ENCODE data around the gene PMF1.
A peak's percentile ranks its signal among the peaks of the same experiment; 100 is the strongest.

The PMF1 gene

DNA sequence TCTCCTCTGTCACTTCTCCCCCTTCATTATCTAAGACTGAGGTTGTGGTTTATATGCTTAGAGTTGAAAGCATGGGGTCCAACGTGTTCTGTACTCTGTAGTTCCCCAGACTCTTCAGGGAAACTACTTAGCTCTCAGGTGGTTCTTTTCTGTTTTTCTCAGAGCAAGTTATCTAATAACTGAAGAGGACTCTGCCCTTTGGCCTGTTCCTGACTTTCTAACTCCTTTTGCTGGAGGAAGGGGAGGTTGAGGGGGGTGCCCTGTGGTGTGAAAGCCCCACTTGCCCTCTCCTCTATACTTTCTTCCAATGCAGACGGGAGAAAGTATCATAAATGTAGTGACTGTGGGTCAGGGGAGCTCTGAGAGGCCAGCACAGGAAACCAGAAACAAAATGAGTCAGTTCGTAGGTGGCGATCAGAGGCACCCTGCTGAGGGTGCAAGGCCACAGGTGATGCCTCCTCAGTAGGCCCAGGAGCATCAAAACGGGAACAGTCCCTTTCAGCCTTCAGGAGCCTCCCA, 13.9 kb upstream of the PMF1 start:
- FAIRE-seq: no peak

DNA sequence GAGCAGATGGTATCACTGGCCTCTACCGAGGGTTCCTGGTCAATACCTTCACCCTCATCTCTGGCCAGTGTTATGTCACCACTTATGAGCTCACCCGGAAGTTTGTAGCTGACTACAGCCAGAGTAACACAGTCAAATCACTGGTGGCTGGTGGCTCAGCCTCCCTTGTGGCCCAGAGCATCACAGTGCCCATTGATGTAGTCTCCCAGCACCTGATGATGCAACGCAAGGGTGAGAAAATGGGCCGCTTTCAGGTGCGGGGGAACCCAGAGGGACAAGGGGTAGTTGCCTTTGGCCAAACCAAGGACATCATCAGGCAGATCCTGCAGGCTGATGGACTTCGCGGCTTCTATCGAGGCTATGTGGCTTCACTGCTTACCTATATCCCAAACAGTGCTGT, 12.8 kb upstream of the PMF1 start:
- FAIRE-seq: no peak

DNA sequence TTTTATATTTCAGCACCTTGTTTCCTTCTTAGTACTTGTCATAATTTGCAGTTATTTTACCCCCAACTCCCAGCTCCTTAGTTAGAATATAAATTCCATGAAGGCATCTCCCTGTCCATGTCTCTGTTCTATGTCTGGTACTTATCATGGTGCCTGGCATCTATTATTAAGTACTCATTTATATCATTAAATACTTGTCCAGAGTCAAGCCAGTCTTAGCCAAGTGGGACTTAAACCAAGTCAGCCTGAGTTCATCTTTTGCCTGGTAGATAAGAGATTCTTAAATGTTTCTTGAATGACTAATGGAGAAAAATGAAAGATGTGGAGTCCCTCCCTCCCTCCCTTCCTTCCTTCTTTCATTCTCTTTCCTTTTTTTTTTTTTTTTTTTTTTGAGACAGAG, 9.5 kb upstream of the PMF1 start:
- no peak for FAIRE-seq

DNA sequence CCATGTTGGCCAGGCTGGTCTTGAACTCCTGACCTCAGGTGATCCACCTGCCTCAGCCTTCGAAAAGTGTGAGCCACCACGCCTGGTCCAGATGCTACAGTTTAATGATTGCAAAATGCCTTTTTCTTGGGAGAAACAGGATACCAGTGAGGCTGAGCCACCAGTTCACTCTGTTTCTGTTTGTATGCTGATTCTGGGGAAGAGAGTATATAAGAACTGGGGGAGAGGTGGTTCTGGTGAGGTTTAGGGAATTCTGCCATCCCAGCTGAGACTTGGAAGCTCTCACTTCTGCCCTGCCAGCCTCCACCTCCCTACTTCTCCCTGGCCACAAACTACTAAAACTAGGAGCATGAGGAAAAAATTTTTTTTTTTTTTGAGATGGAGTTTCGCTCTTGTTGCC, 8.1 kb upstream of the PMF1 start:
- FAIRE-seq: no peak

DNA sequence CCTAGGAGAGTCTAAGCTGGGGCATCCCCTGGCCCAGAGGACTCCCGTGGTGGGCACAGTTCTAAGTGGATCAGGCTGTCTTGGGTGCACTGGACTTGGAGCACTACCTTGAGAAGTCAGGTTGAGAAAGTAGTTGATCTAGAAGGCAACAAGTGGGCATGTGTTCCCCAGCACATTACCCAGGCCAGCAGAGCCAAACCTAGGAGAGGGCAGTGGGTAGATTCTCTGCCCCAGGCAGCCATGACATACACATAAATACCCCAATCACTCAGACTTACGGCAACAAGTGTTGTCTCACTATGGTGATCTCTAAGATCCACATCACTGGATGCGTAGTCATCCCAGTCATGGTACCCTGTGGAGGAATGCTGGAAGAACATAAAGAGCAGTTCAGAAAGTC, 1.6 kb upstream of the PMF1 start:
- no peak for FAIRE-seq

DNA sequence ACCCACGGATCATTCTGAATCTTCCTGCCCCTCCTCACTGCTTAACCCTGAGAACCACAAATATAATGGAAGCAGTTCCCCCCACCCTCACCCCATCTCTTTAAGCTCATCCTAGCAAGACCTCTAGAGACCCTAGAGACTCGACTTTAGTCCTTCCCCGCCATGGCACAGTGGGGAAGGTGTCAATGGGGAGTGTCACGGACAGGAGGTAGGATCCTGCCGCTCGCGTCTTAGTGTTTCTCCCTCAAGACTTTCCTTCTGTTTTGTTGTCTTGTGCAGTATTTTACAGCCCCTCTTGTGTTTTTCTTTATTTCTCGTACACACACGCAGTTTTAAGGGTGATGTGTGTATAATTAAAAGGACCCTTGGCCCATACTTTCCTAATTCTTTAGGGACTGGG, 677 bp upstream of the PMF1 start:
- no peak for FAIRE-seq

DNA sequence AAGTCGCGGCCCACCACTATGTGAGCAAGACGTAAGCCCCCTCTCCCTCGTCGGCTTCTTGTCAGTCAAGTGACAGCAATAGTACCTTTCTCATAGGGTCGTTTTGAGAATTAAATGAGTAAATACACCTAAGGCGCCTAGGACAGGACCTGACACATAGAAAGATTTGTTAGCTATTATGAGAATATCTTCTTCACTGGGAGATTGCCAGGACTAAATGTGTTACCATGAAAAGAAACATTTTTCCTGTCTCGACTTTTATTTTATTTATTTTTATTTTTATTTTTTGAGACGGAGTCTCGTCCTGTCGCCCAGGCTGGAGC, 798 bp downstream of the PMF1 start:
- no peak for FAIRE-seq

DNA sequence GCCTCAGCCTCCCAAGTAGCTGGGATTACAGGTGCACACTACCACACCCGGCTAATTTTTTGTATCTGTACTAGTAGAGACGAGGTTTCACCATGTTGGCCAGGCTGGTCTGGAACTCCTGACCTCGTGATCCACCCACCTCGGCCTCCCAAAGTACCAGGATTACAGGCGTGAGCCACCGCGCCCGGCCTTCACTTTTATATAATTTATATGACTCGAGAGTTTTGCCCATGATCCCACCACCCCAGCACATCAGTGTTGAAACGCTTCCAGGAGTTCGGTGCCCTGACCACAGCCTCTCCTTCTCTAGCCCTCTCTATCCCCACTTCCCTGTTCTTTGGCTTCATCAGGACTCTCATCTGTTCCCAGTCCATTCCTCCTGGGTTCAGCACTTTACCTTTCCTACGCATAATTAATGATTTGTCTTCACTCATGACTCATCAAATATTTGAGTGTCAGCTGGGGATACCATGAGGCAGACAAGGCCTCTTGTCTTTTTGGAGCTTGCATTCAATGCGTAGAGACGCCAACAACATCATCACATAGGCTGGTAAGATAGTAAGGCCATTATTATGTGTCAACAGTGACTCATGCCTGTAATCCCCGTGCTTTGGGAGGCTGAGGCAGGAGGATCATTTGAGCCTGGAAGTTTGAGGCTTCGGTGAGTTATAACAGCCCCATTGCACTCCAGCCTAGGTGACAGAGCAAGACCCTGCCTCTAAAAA, 1.4 kb downstream of the PMF1 start:
- FAIRE-seq: no peak

DNA sequence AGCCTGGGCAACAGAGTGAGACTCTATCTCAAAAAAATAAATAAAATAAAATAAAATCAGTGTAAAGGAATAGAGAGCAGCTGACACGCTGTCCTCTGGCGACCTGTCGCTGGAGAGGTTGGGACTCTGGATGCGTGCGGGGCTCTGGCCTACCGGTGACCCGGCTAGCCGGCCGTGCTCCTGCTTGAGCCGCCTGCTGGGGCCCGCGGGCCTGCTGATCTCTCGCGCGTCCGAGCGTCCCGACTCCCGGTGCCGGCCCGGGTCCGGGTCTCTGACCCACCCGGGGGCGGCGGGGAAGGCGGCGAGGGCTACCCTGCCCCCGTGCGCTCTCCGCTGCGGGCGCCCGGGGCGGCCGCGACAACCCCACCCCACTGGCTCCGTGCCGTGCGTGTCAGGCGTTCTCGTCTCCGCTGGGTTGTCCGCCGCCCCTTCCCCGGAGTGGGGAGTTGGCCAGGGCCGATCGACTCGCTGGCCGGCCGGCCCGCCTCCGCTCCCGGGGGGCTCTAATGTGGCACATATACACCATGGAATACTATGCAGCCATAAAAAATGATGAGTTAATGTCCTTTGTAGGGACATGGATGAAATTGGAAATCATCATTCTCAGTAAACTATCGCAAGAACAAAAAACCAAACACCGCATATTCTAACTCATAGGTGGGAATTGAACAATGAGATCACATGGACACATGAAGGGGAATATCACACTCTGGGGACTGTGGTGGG, 3.7 kb downstream of the PMF1 start:
- FAIRE-seq: peak; percentile 73

DNA sequence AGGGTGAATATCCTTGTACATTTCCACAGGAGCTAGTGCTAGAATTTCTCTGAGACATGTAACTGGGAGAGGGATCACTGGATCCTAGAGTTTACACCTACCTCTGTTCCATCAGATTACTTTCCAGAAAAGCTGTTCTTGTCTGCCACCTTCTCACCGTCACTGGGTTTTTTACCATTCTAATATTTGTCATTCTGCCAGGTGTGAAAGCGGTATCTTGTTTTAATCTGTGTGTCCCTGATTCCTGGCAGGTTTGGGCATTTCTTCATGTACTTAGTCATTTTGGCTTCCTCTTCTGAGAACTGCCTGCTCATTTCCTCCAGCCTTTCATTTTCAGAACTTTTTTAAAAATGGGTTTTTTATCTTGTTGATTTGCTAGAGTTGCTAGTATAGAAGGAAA, 5.1 kb downstream of the PMF1 start:
- FAIRE-seq: no peak

DNA sequence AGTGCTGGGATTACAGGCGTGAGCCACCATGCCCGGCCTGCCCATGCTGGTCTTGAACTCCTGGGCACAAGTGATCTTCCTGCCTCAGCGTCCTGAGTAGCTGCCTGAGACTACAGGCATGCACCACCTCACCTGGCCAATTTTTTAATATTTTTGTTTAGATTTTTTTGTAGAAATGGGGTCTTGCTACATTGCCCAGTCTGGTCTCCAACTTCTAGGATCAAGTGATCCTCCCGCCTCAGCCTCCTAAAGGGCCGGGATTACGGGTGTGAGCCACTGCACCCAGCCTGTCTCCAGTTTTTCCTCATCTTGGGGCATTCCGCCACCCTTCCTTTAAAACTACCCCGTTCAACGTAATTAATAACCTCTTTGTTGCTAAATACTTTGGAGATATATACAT, 7.4 kb downstream of the PMF1 start:
- FAIRE-seq: no peak

DNA sequence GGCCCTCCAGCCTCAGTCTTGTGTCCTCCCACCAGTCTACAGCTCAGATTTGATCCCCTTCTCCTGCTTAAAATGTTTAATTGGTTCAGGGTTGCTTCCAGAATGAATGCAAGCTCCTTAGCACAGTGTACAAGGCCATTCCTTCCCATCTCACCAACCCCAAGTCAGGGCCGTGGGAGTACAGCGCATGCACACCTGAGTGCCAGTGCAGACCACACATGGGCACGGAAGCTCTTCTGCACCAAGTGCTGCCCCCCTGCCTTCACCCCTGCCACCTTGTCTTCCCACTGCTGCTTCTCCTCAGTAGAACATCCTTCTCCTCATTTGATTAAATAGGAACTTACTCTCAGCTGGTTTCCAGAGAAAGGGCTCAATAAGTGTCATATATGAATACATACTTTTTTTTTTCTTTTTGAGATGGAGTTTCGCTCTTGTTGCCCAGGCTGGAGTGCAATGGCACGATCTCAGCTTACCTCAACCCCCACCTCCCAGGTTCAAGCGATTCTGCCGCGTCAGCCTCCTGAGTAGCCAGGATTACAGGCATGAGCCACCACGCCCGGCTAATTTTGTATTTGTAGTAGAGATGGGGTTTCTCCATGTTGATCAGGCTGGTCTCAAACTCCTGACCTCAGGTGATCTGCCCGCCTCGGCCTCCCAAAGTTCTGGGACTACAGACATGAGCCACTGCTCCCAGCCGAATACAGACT, 9.3 kb downstream of the PMF1 start:
- no peak for FAIRE-seq

DNA sequence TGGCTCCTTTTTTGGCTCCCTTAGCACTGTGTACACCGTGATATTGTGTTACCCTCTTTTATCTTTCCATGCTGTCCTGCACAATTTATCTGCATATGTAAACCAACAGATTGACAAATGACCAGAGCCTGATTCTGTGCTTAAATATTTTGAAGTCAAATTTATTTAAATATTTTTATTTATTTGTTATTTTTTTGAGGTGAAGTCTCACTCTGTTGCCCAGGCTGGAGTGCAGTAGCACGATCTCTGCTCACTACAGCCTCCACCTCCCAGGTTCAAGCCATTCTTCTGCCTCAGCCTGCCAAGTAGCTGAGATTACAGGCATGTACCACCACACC, 12.8 kb downstream of the PMF1 start:
- FAIRE-seq: no peak

DNA sequence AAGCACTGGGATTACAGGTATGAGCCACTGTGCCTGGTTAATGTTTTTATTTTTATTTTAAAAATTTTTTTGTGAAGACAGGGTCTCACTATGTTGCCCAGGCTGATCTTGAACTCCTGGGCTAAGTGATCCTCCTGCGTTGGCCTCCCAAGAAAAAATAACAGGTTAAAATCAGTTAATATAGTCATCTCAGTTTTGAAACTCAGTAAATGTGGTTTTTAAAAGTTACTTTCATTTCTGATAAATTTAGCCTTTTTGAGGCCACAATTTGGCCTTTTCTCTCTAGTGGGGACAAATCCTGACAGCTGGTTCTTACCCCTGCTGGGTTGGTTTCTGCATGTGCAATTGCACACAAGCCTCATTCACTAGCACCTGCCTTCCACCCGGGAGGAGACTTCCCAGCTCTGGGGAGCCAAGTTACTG, 13.3 kb downstream of the PMF1 start:
- no peak for FAIRE-seq

DNA sequence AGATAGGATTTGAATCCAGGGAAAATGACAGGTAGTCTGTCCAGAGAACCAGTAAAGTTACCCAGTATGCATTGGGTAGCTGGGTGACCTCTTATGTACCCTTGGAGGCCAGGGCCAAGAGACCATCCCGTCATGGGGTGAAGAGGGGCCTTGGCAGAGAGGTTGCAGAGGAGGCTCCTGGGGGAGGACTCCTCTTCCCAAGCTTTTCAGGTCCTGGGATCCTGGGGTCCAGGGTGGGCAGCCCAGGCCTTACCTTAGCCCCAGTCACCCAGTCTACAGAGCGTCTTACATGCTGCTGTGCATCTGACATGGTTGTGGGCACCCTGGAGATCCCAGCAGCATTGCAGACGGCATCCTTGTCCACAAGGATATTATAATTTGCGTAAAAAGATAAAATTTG, 14.0 kb downstream of the PMF1 start:
- no peak for FAIRE-seq

DNA sequence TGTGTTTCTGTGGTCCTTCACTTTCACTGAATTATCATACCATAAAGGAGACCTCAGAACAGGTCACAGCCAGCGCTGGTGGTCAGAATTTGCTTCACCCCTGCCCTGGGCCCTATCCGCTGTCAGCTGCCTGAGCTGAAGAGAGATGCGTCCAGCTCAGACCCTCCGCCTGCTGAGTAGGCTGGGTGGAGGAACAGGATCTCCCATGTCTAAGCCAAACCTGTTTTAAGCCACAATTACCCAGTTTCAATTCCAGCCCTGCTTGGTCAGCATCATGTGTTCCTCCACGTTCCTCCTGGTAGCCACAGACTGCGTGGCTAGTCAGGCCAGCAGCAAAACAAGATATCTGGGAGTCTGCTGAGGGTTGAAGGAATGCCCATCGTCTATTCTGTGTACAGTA, 15.7 kb downstream of the PMF1 start:
- FAIRE-seq: no peak

DNA sequence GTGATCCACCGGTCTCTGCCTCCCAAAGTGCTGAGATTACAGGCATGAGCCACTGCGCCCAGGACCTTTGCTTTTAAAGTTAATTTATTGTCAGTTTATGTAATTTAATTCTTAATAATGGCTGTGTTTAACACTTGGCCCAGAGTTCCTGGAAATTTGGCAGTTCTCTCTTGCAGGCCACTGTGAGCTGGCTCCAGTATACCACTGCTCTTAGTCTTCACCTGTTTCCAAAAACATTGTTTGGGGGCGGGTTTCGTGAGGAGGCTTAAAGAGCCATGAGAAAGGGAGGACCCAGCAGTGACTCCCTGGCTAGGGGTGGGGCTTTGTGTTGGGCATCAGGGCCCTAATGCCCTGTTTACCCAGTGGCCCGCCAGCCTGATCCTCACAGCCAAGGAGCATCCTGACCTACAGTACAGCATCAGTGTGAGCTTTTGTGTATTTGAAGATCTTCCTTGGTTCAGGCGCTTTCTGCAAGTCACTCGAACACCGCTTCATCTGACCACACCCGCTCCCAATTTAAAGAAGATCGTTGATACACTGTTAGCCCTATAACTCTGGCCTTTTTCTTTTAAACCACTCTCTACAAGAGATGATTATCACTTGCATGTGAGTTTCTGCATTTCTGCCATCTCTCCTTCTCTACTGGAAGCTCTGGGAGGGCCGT, 17.1 kb downstream of the PMF1 start:
- FAIRE-seq: no peak

DNA sequence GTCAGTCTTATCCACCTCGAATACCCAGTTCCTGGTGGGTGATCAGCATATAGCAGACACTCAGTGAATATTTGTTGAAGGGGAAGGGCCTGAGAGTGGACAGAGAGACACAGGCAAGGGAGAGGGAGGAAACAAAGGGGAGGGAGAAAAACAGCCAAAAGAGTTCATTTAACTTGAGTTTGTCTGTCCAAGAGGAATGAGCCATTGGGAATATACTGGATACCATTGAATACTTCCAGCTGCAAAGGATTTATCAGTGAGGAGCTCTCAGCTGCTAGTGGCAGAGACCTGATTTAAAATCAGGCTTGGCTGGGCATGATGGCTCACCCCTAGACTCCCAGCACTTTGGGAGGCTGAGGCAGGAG, 17.6 kb downstream of the PMF1 start:
- no peak for FAIRE-seq

DNA sequence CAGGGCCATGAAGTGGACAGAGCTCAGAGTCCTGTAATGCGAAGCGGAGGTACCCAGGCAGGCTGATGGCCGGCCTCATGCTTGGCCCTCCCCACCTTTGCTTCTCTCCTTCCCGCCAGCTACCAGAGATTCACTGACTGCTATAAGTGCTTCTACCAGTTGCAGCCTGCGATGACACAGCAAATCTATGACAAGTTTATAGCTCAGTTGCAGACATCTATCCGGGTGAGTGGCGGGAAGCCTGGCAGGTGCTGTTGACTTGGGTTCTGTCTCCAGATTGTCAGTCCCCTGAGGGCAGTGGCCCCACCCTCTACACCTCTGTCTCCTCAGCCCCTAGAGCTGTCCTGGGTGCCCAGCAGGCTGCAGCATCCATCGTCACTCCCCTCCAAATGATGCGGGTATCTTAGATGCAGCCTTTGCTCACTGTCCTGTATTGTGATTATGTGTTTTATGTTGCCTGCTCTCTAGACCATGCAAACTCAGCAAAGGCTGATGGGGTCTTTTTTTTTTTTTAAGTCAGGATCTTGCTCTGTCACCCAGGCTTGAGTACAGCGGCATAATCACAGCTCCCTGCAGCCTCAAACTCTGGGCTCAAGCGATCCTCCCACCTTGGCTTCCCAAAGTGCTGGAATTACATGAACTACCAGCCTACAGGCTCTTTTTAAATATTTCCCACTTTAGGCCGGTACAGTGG, 19.5 kb downstream of the PMF1 start:
- FAIRE-seq: no peak

DNA sequence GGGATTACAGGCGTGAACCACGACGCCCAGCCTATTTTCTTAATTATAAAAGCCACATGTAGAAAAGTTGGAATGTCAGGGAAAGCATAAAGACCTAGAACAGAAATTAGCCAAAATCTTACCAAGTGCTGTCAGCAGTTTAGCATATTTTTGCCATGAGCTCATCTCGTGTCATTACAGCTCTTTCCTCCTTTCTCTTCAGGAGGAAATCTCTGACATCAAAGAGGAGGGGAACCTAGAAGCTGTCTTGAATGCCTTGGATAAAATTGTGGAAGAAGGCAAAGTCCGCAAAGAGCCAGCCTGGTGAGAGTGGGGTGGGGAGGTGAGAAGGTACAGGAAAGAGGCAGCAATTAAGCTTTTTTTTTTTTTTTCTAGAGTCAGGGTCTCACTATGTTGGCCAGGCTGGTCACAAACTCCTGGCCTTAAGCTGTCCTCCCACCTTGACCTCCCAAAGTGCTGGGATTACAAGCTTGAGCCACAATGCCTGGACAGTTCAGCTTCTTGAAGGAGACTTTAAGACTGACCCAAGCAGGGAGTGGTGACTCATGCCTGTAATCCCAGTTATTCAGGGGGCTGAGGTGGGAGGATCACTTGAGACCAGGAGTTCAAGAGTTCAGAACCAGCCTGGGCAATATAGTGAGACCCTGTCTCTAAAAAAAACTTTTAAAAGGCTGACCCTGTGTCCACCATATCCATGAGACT, 20.8 kb downstream of the PMF1 start:
- FAIRE-seq: no peak

DNA sequence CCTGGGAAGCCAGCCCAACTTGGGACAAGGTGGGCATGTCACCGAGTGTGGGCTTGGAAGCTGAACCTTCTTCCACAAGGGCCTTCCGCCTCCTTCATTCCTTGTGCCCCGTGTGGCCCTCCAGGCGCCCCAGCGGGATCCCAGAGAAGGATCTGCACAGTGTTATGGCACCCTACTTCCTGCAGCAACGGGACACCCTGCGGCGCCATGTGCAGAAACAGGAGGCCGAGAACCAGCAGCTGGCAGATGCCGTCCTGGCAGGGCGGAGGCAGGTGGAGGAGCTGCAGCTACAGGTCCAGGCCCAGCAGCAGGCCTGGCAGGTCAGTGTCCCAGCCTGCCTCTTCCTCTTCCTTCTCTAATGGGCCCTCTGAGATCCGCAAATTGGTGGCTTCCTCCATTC, 23.4 kb downstream of the PMF1 start:
- no peak for FAIRE-seq

DNA sequence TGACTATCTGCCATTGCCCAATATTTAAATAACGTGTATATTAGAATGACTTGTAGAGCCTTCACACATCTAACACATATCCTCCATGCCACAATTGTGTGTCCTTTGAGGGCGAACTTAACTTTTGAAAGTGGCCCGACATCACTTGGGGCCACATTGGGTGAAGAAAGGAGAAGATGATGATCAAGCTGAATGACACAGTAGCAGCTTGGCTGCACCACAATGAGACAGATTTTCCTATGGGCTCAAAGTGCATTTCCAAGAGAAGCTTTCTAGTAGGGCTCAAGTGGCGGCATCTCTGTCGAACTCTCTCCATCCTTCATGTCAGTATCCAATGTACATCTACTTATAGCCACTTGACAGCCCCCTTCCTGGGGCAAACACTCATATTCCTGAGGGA, 25.4 kb downstream of the PMF1 start:
- FAIRE-seq: no peak
